ENCODE measurements around the gene MIA2.

DNA sequence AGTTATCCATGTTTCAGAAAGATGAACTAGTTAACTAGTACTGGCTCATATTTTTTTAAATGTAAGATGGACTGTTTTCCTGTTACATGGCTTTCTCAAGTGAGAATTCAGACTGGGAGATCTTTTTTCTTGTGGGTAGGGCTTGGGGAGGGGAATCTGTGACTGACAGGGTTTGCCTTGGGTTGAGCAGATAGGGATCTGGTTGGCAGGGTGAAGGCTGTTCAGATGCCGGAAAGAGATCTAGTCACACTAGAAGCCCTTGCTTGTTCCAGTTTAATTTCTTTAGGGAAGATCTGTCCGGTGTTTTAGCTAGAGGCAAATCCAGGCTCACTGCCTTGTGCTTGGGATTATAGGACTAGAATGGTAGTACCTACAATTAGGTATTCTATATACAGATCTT, 135.3 kb downstream of the MIA2 start:
- TF ChIP-seq CTCF (IDR thresholded peaks at IDR 0.05): no peak
- TF ChIP-seq POLR2A (IDR thresholded peaks at IDR 0.05): no peak

Data from body of pancreas (tissue), 4 donors.